Adrenal gland (tissue), 12 donors: ENCODE results near the gene GGA1. TPM values are rescaled to one million over a fixed set of nuclear protein-coding genes. Genes with fewer than 3 reads are reported as not detected.
A peak's percentile ranks its signal among the peaks of the same experiment; 100 is the strongest.

Source experiments
- DNase-seq, 7 donors: peaks; one replicate each; pipeline ENCODE4 v3.0.0-alpha.2; 2019 to 2020
- H3K27ac ChIP-seq, 5 donors: fragments of 200-600 bp; sonication (generic) in 4 of 5; 1 replicate in 3 of 5; 2 replicates in 2 of 5; pipeline versions ENCODE4 v1.5.1 to v1.8.0; 2016 to 2020; ENCODE audit warnings: mild to moderate bottlenecking in 1 of 5
- H3K27me3 ChIP-seq: fragments of 200-600 bp; 2 replicates; pipeline ENCODE4 v1.8.0; 2021
- H3K36me3 ChIP-seq, 2 donors: fragments of 200-600 bp; replicated peaks in 1 of 2; 1 replicate in 1 of 2; 2 replicates in 1 of 2; pipeline versions ENCODE4 v1.5.1 to v1.8.0; 2018 to 2022
- H3K4me1 ChIP-seq, 2 donors: fragments of 200-600 bp; replicated peaks in 1 of 2; 1 replicate in 1 of 2; 2 replicates in 1 of 2; pipeline versions ENCODE4 v1.5.1 to v1.8.0; 2018 to 2021
- H3K4me3 ChIP-seq, 4 donors: fragments of 200-600 bp; sonication (generic) in 3 of 4; one replicate each; pipeline ENCODE4 v1.5.1; 2016 to 2018
- H3K9me3 ChIP-seq, 3 donors: fragments of 200-600 bp; sonication (generic) in 1 of 3; replicated peaks in 1 of 3; 1 replicate in 2 of 3; 2 replicates in 1 of 3; pipeline versions ENCODE4 v1.5.1 to v1.8.0; 2016 to 2021
- POLR2A ChIP-seq, 2 donors: fragments of 450-650 bp; IDR thresholded peaks; one replicate each; pipeline ENCODE4 v1.6.1; 2017; ENCODE audit warnings: antibody characterized with exemption in 2 of 2, mild to moderate bottlenecking in 2 of 2, moderate library complexity in 1 of 2
- WGBS, 4 donors: extraction: QIAGEN DNeasy Blood & Tissue Kit in 2 of 4; methylation state at CpG; one replicate each; pipeline versions ENCODE4 v1.1.5 to v1.1.7; 2013 to 2017; 5-methylcytosine and 5-hydroxymethylcytosine counted together
- intact Hi-C, 2 donors: fragments of 100-400 bp; cut with DNase I; formaldehyde crosslinking; loops; one replicate each; pipeline versions ENCODE4 v1.14.1 to v1.15.0; 2022 to 2023
- polyA plus RNA-seq, 3 donors: library from polyadenylated mRNA; stranded (reverse); fragments of 200-250 nt in 2 of 3; fragments of 350-450 nt in 1 of 3; fragmentation: Illumina TruSeq in 1 of 3; extraction: RNeasy Lipid Tissue Mini Kit (QIAGEN cat#74804) in 1 of 3; gene quantifications; one replicate each; pipeline ENCODE4 v1.2.3, GENCODE V29; 2013 to 2014
- total RNA-seq, 9 donors: library from RNA; depleted of rRNA in 4 of 9; stranded (reverse); fragments of >200 nt in 4 of 9; fragments of 120-200 nt in 1 of 9; fragmentation: NEBNext Ultra II Directional in 1 of 9; extraction: Animal tissue kit (Norgen Biotek cat#: 25700) in 1 of 9; gene quantifications; one replicate each; pipeline versions ENCODE4 v1.1.0 to v1.2.4, GENCODE V29; 2013 to 2023
- TF ChIP-seq, protein P1 (sequence below), 6 experiments: fragments of 450-650 bp in 4 of 6; fragments of 200-600 bp in 2 of 6; sonication (generic) in 1 of 6; IDR thresholded peaks; 1 replicate in 5 of 6; 2 replicates in 1 of 6; pipeline versions ENCODE4 v1.5.1 to v1.8.0; 2016 to 2021; ENCODE audit warnings: antibody characterized with exemption in 6 of 6, mild to moderate bottlenecking in 2 of 6, moderate library complexity in 1 of 6
- donor health status: healthy with polysubstance abuse.
- donor health status: Bipolar disorder and iron deficiency.
- donor health status: DM: yes; HTN: yes; CAD: no.
- donor health status: DM: no; HTN: no; CAD: no.
- donor health status: DM: no; HTN: no; CAD: no.
- donor health status: DM: yes; HTN: yes; CAD: no.

Gene GGA1
- total and polyA plus RNA-seq, 12 donors = 30.6 to 160 (median 65.6) TPM

DNA sequence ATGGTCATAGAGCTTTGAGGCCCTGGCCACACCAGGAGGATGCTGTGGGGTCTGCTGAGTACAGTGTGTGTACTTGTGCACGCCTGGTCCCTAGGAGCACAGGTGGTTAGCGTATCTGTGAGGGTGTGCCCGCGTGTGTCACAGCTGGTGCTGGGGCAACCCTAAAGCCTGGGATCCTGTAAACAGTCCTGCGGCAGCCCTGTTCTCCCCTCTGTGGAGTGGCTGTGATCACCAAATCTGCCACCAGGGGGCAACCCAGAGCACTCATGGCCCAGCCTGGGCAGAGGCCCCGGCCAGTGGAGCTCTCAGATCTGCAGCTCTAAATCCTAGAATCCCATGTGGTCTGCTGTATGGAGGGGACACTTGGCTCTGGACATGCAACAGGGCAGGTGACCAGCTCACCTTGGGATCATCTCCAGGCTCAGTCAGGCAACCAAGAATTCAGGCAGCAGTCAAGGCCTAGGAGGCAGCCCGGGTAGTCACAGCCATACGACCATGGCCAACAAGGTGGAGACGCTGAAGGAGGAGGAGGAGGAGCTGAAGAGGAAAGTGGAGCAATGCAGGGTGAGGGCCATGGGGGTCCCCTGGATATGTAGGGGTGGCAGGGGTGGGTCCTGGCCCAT is 34.7 kb downstream of the GGA1 start:
- peaks cover 0 to 38% of the 10 kb centered on the region in 2 donors for H3K4me1 ChIP-seq
- intact Hi-C loops = loop anchor here (5.0 to 10.0 kb wide), 3 partner anchors 39 to 151 kb away; no protein-coding TSS in a partner anchor
- no peak overlapping the region for H3K4me3 ChIP-seq
- peak; percentile 77 to 94 (median 89) for DNase-seq
- H3K36me3 ChIP-seq = no peaks in the 10 kb centered on the region
- WGBS, 4 donors = 24 to 69% (median 46%) methylated on average over 3 to 9 of the region's 9 CpGs
- H3K9me3 ChIP-seq = no peaks in the 10 kb centered on the region
- no peak for TF ChIP-seq POLR2A (IDR thresholded peaks at IDR 0.05)
- TF ChIP-seq, protein P1, sequence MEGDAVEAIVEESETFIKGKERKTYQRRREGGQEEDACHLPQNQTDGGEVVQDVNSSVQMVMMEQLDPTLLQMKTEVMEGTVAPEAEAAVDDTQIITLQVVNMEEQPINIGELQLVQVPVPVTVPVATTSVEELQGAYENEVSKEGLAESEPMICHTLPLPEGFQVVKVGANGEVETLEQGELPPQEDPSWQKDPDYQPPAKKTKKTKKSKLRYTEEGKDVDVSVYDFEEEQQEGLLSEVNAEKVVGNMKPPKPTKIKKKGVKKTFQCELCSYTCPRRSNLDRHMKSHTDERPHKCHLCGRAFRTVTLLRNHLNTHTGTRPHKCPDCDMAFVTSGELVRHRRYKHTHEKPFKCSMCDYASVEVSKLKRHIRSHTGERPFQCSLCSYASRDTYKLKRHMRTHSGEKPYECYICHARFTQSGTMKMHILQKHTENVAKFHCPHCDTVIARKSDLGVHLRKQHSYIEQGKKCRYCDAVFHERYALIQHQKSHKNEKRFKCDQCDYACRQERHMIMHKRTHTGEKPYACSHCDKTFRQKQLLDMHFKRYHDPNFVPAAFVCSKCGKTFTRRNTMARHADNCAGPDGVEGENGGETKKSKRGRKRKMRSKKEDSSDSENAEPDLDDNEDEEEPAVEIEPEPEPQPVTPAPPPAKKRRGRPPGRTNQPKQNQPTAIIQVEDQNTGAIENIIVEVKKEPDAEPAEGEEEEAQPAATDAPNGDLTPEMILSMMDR (IDR thresholded peaks at IDR 0.05) = peak; percentile 80 to 95 (median 92)
- H3K27ac ChIP-seq = no peak overlapping the region
- H3K27me3 ChIP-seq = no peaks in the 10 kb centered on the region

DNA sequence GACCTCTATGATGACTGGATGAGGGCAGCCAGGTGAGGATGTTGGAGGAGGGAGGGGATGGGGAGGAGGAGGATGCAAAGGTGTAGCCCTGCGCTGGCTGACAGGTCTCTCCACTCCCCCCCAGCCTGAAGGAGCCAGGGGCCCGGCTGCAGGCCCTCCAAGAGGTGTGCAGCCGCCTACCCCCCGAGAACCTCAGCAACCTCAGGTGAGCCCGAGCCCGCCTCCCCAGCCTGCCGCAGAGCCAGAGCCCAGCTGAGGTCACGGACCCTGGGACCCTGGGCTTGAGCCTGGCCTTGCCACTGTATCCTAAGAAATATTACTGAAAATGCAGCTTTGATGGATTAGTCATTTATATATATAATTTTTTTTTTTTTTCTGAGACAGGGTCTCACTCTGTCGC is 38.7 kb downstream of the GGA1 start:
- intact Hi-C loops = loop anchor here in 1 of 2 donors (10.0 kb wide), 1 partner anchor 147 kb away; no protein-coding TSS in a partner anchor

DNA sequence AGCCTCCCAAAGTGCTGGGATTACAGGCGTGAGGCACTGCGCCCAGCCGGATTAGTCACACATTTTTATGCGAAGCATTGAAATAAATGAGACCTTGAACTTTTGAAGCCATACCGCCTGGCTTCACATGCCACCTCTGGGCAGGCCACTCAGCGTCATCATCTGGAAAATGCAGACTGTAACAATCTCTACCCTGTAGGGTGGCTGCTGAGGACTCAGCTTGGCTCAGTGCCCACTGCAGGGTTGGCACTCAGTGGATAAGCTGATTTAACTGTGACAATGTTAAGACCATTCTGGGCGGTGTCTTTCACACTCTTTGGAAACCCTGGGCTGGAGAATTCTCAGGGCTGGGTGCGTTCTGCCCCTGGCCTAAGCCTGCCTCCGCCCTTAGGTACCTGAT is 39.3 kb downstream of the GGA1 start:
- Histone ChIP-seq H3K4me3 (no peak overlapping the region), H3K27ac (peak overlapping the region; percentile 19 to 94 (median 77)), H3K9me3 (no peaks in the 10 kb centered on the region), H3K4me1 (peaks cover 0 to 18% of the 10 kb centered on the region in 2 donors), H3K27me3 (no peaks in the 10 kb centered on the region), H3K36me3 (peaks cover 0 to 20% of the 10 kb centered on the region in 2 donors)
- TF ChIP-seq, protein P1 (IDR thresholded peaks at IDR 0.05) = no peak
- TF ChIP-seq POLR2A (IDR thresholded peaks at IDR 0.05) = no peak
- intact Hi-C loops = loop anchor here in 1 of 2 donors (10.0 kb wide), 1 partner anchor 147 kb away; no protein-coding TSS in a partner anchor
- DNase-seq = peak; percentile 86 to 97 (median 96)
- WGBS, 4 donors = 45 to 52% (median 52%) methylated on average over 4 to 9 of the region's 9 CpGs

More for the DNA sequence above, 38.7 kb downstream of the GGA1 start:
- peak overlapping the region in 3 of 5 donors; percentile 59 to 94 (median 90) for H3K27ac ChIP-seq
- no peak for TF ChIP-seq POLR2A (IDR thresholded peaks at IDR 0.05)
- TF ChIP-seq, protein P1 (IDR thresholded peaks at IDR 0.05) = no peak
- H3K27me3 ChIP-seq = no peaks in the 10 kb centered on the region
- H3K4me1 ChIP-seq = peaks cover 0 to 24% of the 10 kb centered on the region in 2 donors
- 61 to 86% (median 82%) methylated on average over 4 to 9 of the region's 9 CpGs for WGBS, 4 donors
- H3K4me3 ChIP-seq = no peak overlapping the region
- peak in 1 of 7 donors; percentile 26 for DNase-seq
- H3K9me3 ChIP-seq = no peaks in the 10 kb centered on the region
- H3K36me3 ChIP-seq = peaks cover 0 to 17% of the 10 kb centered on the region in 2 donors

DNA sequence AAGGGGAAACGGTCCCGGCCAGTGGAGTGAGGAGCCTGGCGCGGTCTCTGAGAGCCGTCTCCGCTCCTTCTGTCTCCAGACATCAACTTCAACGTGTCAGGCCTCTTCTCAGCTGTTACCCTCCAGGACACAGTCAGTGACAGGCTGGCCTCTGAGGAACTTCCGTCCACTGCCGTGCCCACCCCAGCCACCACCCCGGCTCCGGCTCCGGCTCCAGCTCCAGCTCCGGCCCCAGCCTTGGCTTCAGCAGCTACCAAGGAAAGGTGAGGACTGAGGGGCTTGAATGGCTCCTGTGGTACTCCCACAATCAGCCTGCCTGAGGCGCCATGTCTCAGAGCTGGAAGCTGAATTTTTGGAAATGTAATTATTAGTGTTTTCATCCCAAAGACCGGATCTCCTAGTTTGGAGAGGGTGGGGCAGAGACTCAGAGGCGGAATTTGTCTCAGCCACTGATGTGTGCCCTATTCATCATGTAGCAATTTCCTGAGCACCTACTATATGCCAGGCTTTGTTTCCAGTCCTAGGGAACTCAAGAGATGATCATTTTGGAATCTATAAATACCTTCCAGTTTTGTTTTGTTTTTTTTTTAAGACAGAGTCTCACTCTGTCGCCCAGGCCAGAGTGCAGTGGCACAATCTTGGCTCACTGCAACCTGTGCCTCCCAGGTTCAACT is 42.0 kb downstream of the GGA1 start:
- Histone ChIP-seq H3K36me3 (peaks cover 0 to 26% of the 10 kb centered on the region in 2 donors), H3K4me1 (peaks cover 0 to 10% of the 10 kb centered on the region in 2 donors), H3K9me3 (no peaks in the 10 kb centered on the region), H3K27me3 (no peaks in the 10 kb centered on the region), H3K4me3 (no peak overlapping the region), H3K27ac (no peak overlapping the region)
- intact Hi-C loops = no loop called here
- 93 to 96% (median 95%) methylated on average over 9 to 17 of the region's 17 CpGs for WGBS, 4 donors
- TF ChIP-seq POLR2A (IDR thresholded peaks at IDR 0.05) = no peak
- TF ChIP-seq, protein P1 (IDR thresholded peaks at IDR 0.05) = no peak
- DNase-seq = no peak
